HCEC 1CT (cell line): ENCODE measurements around the gene TRIM28.
"Not testable (repeated sequence)": the region's sequence is repeated elsewhere in the genome, so short reads cannot be mapped to it uniquely, and the experiment has no call there.

Experiments used
- DNase-seq: peaks from one replicate; pipeline ENCODE4 v3.0.0-alpha.2; 2017

TRIM28 gene

DNA sequence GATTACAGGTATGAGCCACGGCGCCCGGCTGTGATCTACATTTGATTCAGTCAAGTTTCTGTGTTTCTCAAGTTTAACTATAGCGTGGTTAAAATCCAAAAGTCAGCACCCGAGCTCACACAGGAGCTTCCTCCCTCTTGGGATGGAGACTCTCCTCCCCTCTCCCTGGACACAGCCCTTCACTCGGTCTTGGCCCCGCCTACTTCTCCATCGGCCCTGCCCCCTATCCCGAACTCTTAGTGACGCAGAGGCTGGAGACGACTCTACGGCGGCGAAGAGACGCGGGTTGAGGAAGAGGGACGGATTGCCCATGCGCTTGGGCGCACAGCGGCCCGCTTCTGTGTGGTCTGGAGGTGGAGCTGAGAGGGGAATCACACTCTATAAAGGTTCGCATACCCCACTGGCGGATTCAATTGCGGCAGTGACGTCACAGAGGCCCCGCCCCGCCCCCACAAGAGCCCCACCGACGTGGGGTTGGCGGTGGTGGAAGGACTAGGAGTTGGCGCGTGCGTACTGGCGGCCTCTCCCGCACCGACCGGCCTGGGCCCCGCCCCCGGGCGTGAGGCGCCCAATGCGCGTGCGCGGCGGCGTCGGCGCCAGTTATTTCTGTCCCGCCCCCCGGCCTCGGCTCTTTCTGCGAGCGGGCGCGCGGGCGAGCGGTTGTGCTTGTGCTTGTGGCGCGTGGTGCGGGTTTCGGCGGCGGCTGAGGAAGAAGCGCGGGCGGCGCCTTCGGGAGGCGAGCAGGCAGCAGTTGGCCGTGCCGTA is at the start of gene TRIM28:
TSS of gene TRIM28 (plus strand) at position 239 of the 765 bp plus-strand sequence. CDS start 694 bp downstream, outside the sequence.
- DNase-seq: peak; percentile 98

DNA sequence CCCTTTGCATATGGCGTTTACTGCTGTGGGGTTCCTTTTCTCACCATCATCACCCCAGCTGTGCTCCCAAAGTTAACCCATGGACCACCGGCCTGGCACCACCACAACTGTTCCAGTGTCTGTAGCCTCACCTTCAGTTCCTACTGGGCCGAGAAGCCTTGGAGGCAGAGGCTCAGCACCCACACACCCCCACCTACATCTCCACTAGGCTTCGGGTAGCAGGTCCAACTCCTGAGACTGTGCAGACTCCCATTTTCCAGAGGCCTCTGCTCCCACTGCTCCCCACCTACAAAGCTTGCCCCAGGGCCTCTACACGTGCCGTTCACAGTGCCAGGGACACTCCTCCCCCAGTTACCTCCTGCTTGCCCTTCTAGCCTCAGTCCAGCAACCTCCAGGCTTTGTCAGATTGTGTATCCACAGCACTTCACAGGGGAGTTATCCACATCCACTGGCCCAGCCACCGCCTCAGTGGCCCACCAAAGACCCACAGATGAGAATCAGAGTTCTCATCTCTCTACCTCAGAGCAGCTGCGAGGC is 46.2 kb upstream of the TRIM28 start:
- DNase-seq: no peak

DNA sequence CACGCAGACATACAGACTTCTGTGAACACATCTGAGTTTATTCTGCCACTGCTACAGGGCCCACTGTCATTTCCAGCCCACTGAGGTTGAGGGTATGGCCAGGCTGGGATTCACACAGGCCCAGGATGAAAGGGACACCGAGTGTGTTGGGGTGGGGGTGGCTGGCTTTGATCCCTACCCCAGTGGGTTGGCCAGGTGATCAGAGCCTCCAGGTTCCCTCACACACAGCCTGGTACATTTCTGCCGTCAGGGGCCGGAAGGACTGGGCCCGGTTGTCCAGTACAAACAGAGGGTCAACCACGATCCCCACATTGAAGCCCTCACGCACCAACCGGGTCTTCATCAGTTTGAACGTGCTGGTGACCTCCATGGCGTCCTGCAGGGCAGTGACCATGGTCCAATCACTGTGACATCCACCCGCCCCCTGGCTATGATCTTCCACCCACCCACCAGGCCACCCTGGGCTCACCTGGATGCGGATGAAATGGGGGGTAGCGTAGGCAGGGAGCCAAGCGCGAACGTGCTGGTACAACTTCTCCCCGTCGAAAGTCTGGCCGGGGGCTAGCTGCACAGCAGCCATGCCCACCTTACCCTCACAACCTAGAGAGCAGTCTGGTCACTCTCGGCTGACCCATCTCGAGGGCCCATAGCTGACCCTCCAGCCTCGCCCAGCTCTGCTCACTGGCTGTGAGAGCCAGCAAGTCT is 45.4 kb upstream of the TRIM28 start:
- no peak for DNase-seq

DNA sequence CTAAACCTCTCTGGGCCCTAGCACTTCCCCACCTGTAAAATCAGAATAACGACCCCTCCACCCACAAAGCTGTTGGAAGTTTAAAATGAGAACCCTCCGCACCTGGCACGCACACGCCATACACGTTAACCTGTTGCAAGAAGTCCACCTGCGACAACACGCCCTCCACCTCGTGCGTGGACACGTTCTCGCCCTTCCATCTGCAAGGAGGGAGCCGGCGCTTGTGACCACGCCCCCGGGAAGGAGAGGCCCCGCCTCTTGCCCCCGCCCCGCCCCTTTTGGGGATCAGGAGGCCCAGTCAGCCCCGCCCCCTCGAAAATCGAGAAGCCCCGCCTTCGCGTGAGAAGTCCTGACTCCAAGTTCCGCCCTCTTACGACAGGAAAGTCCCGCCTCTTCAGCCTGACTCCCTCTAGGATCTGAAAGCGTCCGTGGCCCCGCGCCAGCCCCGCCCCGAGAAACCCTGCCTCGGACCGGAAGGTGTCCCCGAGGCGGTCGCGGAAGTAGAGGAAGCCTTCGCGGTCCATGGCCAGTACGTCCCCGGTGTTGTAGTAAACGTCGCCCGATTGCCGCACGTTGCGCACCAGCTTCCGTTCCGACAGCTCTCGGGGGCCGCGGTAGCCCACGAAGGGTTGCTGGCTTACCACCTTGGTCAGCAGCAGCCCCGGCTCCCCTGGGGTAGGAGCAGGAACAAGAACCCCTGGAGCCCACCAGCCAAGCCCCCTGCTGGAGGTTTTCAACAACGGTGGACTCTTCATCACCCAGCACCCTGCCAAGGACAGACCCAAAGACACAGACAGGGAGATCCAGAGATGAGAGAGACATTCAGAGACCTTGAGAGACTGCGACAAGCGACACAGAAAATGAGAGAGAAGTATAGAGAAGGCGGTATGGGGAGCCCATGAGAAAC is 44.6 kb upstream of the TRIM28 start:
- DNase-seq: peak; percentile 98

DNA sequence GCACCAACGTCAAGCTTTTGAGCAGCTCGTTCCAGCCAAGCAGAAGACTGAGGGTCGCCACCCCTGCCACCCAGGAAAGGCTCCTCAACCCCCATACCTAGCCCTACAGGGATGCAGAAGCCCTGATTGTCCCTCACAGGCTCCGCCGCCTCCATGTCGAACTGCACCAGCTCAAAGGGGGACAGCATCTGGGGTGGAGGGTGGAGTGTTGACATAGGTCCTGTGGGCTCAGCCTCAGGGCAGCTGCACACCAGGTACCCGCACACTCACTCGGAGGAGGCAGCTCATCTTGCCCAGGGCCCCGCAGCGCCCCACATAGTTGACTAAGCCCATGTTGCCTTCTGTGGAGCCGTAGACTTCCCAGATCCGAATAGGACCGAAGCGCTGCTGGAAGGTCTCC is 43.6 kb upstream of the TRIM28 start:
- DNase-seq: no peak

DNA sequence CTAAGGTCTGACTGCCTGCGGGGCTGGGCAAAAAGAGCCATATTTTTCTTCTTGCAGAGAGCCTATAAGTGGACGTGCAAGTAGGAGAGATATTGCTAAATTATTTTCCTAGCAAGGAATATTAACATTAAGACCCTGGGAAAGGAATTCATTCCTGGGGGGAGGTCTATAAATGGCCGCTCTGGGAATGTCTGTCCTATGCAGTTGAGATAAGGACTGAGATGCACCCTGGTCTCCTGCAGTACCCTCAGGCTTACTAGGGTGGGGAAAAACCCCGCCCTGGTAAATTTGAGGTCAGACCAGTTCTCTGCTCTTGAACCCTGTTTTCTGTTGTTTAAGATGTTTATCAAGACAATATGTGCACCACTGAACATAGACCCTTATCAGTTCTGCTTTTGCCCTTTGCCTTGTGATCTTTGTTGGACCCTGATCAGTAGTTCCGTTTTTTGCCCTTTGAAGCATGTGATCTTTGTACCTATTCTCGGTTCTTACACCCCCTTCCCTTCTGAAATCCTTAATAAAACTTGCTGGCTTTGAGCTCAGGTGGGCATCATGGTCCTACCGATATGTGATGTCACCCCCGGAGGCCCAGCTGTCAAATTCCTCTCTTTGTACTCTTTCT is 36.2 kb upstream of the TRIM28 start:
- DNase-seq: not testable (repeated sequence)

DNA sequence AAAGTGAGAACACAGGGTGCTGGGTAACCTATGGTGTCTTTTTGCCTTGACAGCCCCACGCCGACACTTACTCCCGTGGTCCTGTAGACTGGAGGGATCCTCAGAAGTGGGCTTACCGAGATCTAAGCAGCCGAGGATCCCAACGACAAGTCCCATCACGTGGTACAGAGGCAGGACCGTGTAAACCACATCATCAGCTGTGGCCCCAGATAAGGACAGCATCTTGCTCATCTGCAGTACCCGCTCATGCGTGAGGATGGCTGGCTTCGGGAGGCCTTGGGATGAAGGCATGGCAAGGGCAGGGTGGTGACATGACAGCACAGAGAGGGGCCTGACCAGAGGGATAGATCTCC is 34.2 kb upstream of the TRIM28 start:
- no peak for DNase-seq

DNA sequence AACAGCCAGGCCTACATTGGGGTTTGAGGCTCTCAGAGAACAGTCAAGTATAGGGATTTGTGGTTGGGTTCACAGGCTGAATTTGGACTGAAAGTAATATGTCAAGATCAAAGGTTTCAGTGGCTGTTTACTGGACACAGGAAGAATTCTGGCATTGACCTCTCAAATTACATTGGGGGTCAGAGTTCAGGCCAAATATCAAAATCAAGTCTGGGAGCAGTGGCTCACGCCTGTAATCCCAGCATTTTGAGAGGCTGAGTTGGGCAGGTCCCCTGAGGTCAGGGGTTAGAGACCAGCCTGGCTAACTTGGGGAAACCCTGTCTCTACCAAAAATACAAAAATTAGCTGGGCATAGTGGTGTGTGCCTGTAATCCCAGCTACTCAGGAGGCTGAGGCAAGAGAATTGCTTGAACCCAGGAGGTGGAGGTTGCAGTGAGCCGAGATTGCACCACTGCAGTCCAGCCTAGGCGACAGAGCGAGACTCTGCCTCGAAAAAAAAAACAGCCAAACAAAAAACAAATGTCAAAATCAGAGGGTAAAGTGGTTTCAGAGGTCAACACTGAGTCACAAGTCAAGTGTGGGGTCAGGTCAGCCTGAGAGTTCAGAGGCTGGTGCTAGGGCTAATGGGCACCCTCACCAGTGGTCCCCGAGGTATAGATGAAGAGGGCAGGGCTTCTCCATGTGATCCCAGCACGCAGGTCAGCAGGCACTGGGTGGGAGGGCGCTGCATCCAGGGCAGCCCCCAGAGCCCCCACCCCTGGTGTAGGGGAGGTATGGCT is 33.6 kb upstream of the TRIM28 start:
- no peak for DNase-seq

DNA sequence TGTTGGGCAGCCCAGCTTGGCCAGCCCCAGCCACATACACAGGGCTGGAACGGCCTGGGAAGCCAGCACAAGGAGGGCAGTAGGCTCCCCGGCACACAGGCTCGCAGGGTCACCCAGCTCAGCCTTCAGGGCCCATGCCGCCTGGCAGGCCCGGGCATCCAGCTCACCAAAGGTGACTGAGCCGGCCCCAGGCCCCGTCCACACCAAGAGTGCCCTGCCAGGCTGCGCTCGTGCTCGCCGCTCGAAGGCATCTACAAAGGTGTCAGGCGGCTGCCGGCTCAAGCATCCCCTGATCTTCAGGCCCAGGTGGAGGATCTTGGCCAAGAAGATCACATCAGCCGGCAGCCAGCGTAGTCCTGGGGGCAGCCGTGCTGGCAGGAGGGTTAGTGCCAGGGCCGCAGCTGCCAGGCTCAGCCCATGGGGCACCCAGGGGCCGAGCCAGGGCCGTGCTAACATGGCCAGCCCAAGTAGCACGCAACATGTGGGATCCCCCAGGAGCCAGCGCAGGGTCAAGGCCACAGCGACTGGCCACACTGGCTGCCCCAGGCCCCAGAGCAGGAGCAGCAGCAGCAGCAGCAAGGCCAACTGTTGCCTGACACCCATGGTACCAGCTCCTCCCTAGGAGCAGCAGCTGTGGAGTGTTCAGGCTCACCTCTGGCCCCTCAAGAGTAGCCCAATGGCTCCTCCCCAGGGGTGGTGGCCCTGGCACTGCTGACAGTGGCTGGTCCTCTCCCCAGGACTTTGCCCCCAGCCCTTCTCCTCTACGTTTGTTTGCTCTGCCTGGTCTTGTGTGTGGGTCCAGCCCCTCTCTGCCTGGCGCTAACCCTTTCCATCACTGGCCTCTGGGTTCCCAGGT is 32.3 kb upstream of the TRIM28 start, which contains the start of gene SLC27A5:
TSS of gene SLC27A5 (minus strand) at position 640 of the 856 bp plus-strand sequence. CDS start at position 603, 37 bp downstream.
- DNase-seq: no peak

DNA sequence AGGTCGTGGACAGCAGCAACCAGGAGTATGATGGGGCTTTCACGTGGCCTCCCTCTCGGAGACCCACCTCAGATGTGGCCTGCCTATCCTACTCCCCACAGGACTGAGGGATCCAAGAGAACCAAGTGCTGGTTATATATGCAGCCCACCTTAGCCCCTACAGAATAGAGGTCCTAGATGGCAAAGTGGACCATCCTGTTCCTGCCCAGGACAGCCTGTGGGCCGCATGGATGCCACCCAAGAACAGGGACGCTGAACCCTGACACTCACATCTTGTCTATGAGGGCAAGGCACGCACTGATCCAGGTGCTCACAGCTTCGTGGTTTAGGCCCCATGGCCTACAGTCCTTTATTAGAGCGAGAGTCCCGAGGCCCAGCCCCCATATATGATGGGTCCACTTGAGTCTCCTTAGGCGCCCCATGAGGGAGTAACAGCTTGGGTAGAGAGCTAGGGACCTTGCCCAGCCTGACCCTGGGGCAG is 30.6 kb upstream of the TRIM28 start:
- no peak for DNase-seq

DNA sequence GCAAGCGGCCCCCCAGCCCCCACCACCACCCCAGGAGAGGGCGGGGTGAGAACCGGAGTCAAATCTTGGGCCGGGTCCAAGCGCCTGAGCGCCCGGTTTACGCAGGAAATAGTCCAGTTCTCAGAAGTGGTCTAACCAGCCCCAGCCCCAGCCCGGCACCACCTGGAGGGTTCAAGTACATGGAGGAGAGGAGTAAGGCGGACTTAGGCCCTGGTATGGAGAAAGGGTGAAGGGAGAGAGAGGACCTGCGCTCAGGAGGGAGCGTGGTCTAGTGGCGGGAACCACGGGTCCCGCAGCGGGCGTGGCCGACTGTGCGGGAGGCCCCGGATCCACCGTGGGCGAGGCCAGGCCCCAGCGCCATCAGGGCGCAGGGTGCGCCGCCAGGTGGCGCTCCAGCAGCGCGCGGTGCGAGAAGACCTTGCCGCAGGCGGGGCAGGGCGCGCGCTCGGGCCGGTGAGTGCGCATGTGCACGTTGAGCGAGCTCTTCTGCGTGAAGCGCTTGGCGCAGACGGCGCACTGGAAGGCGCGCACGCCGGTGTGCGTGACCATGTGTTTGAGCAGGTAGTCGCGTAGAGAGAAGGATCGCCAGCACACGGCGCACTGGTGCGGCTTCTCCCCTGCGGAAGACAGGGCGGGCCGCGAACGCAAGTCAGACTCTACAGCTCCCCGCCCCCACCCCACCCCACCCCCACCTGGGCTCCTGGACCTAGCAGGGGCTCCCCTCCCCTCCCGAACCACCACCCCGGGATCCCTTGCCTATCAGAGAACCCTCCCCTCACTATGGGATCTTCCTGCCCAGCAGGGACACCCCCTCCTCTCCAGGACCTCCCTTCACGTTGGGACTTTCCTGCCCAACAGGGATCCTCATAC is 29.9 kb upstream of the TRIM28 start:
- DNase-seq: peak; percentile 64

DNA sequence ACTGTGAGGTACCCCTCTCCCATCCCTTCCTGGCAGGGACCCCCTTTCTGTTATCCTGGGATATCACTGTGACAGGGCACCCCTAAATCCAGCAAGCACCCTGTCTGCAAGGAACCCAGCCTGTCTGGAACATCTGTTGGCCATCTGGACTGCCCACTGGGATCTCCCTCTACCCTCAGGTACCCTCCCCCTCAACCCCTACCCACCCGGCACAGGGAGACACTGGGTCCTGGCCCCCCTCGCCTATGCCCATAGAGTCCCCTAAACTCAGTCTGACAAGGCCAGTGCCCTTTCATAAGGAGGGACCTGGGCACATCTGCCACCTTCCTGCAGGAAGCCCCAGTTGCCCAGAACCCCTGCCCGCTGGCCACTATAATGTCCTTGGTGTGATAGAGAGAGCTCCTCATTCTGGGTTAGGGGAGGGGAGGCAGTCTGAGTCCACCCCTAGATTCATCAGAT is 29.3 kb upstream of the TRIM28 start:
- DNase-seq: no peak

DNA sequence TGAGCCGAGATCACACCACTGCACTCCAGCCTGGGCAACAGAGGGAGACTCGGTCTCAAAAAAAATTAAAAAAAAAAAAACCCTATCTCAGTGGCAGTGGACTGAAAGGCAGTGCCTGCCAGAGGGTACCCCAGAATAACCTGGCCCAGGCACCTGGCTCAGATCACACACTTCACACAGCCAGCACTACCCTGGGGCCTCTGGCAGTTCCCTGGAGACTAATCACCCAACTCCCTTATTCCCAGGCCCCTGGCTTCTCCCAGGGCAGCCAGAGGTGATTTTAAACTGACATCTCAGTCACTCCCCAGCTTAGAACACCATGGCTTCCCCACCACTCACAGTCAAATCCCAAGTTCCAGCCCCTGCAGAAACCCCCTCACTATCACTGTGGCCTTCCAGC is 28.6 kb upstream of the TRIM28 start:
- no peak for DNase-seq

DNA sequence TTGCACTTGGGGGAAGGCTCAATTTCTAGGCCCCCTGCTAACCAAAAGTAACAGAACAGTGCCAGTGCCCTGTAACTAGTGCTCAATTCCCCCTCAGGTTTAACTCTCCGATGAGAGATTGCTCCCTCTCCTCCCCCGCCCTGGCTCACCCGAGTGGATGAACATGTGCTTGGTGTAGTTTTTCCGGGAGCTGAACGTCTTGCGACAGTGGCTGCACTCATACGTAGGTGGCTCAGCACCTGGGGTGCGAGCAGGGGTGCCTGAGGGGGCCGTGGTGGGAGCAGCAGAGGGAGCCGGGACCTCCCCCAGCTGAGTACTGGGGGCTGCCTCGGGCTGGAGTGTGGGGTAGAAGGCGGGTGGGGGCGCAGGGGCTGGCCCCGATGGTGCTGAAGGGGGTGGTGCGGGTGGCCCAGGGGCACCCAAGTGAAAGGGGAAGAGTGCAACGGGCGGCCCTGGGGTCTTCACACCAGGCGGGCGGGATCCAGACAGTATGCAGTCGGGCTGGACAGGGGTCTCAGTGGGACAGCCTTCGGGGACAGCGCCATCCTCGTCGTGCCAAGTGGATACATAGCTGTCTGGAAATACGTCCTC is 27.5 kb upstream of the TRIM28 start:
- no peak for DNase-seq

DNA sequence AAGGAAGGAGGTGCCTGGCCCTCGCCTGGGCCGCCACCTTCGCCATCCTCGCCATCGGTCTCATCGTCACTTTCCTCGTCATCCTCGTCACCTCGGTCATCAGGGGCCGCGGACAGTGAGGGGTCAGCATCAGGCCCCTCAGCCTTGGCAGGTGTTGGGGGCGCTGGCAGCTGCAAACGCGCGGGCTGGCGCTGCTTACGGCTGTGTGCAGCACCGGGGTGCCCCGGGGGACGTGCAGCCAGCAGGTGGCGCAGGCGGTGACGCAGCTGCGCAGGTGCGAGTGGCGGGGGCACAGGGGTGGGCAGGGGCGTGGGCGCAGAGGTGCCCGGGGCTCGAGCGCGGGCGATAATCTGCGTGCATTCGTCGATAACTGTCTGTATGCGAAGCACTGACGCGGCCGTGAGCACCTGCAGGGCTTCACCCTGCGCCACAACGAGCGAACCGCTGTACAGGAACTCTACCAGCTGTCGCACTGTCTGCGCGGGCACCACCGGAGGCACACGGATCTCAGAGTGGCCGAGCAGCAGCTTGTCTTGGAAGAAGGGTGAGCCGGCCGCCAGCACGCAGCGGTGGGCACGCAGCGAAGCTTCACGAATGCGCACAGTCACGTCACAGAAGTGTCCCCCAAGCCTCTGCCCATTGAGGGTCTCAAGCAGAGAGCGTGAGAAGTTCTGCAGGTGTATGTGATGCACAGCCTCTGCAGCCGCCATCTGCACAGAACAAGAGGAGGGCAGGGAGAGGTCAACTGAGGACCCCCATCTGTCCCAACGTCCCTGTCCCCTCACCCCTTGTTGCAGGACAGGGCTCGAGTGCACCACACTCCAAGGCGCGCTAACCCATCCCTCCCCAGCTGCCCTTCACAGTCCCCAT is 26.7 kb upstream of the TRIM28 start:
- DNase-seq: no peak

DNA sequence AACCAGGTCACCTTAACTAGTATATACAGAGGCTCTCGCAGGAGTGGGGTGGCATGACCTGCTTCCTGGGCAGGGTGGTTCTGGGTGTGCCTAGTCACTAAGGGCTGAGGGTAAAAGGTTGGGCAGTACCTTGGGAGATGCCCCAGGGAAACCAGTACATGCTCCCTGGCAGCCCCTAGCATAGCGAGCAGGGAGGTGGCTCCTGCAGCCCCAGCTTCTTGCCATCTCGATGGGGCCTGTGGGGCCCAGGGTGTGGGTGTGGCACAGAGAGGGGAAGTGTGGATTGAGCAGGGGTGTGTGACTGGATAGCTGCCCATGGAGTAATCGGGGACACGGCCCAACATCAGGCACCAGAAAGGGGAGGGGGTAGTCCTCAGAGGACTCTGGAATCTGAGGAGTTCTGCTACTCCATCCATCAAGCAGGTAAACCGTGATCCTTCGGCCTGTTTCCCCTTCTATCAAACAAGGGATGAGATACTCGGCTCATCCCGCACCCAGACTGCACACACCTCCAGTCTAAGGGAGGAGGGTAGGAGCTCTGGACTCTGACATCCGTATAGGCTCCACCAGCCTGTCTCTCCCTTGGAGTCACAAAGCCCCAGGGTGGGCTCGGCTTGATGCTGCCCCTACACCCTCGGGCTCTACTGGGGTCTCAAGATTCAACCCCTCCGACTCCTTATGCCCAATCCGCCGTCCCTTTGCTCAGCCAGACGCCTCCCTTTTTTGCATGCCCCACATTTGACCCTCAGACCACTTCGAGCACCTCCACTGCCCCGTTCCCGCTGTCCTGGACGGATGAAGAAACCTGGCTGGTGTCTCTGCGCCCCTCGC is 25.4 kb upstream of the TRIM28 start:
- no peak for DNase-seq

DNA sequence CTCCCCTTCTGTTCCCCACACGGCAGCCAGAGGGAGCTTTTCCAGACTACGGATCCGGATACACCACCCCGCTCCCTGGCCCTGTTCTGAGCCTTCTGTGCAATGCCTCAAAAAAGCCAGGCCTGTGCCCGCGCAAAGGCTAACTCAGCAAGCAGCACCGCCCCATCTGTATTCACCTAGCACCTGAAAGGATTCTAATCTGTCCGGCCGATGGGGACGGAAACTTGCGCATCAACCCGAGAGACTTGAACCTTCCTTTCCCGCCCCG is 24.8 kb upstream of the TRIM28 start:
- peak; percentile 73 for DNase-seq
